Nephron (organoid): ENCODE measurements around the gene AMFR.
"Not testable (repeated sequence)": the region's sequence is repeated elsewhere in the genome, so short reads cannot be mapped to it uniquely, and the experiment has no call there.

Experiments used
- H3K27ac Mint-ChIP-seq, 3 experiments: 2 replicates each; pipeline ENCODE4 v1.8.0; 2020; ENCODE audit warnings: mixed read lengths in 3 of 3, mild to moderate bottlenecking in 2 of 3, moderate library complexity in 1 of 3
- H3K27me3 Mint-ChIP-seq: 2 replicates; pipeline ENCODE4 v1.8.0; 2021; ENCODE audit warnings: low read depth, mild to moderate bottlenecking, moderate library complexity, mixed read lengths
- H3K36me3 Mint-ChIP-seq: 2 replicates; pipeline ENCODE4 v1.8.0; 2020; ENCODE audit warnings: low read depth, mixed read lengths
- H3K4me1 Mint-ChIP-seq: 2 replicates; pipeline ENCODE4 v1.8.0; 2020; ENCODE audit warnings: mixed read lengths
- H3K4me3 Mint-ChIP-seq, 3 experiments: 2 replicates each; pipeline ENCODE4 v1.8.0; 2020; ENCODE audit warnings: mild to moderate bottlenecking in 3 of 3, mixed read lengths in 3 of 3, moderate library complexity in 2 of 3
- H3K9me3 Mint-ChIP-seq: 2 replicates; pipeline ENCODE4 v1.8.0; 2020; ENCODE audit warnings: mixed read lengths
- CTCF ChIP-seq, 3 experiments: fragments of 200-600 bp; sonication (generic); IDR thresholded peaks; one replicate each; pipeline ENCODE4 v1.5.0; 2021; ENCODE audit warnings: antibody characterized with exemption in 3 of 3; ENCODE audit not compliant: unreplicated experiment in 3 of 3

AMFR gene

GRCh38 chr16:56399486-56399885, 25.9 kb downstream of the AMFR start:
- no peak for TF ChIP-seq CTCF (IDR thresholded peaks at IDR 0.05; ENCODE audit: unreplicated experiment in 3 of 3)
- H3K36me3 Mint-ChIP-seq = peaks cover 73% of the 10 kb centered on the region

GRCh38 chr16:56399047-56399446, 26.3 kb downstream of the AMFR start:
- Mint-ChIP-seq H3K36me3 (peaks cover 73% of the 10 kb centered on the region), H3K27me3 (peaks cover 3% of the 10 kb centered on the region), H3K27ac (no peak overlapping the region), H3K4me1 (no peaks in the 10 kb centered on the region), H3K9me3 (peaks cover 4% of the 10 kb centered on the region), H3K4me3 (no peak overlapping the region)
- no peak for TF ChIP-seq CTCF (IDR thresholded peaks at IDR 0.05; ENCODE audit: unreplicated experiment in 3 of 3)

More at GRCh38 chr16:56399486-56399885, 25.9 kb downstream of the AMFR start:
- peaks cover 3% of the 10 kb centered on the region for H3K9me3 Mint-ChIP-seq
- no peak overlapping the region for H3K4me3 Mint-ChIP-seq
- no peak overlapping the region for H3K27ac Mint-ChIP-seq
- no peaks in the 10 kb centered on the region for H3K4me1 Mint-ChIP-seq
- peaks cover 3% of the 10 kb centered on the region for H3K27me3 Mint-ChIP-seq

- not testable (repeated sequence) for H3K4me3 Mint-ChIP-seq, H3K4me1 Mint-ChIP-seq, H3K27me3 Mint-ChIP-seq, H3K27ac Mint-ChIP-seq
- peaks cover 84% of the 10 kb centered on the region for H3K36me3 Mint-ChIP-seq
- peaks cover 19% of the 10 kb centered on the region for H3K9me3 Mint-ChIP-seq
Observed at GRCh38 chr16:56396724-56397123, 28.6 kb downstream of the AMFR start.

- Mint-ChIP-seq H3K9me3 (peaks cover 19% of the 10 kb centered on the region), H3K27ac (no peak overlapping the region), H3K4me3 (no peak overlapping the region), H3K36me3 (peaks cover 84% of the 10 kb centered on the region), H3K27me3 (no peaks in the 10 kb centered on the region), H3K4me1 (no peaks in the 10 kb centered on the region)
- TF ChIP-seq CTCF (IDR thresholded peaks at IDR 0.05; ENCODE audit: unreplicated experiment in 3 of 3) = no peak
Observed at GRCh38 chr16:56389554-56389953, 35.8 kb downstream of the AMFR start.

GRCh38 chr16:56388209-56388608, 37.1 kb downstream of the AMFR start:
- Mint-ChIP-seq H3K4me1 (no peaks in the 10 kb centered on the region), H3K27me3 (no peaks in the 10 kb centered on the region), H3K27ac (no peak overlapping the region), H3K9me3 (peaks cover 16% of the 10 kb centered on the region), H3K4me3 (no peak overlapping the region), H3K36me3 (peaks cover 84% of the 10 kb centered on the region)
- no peak for TF ChIP-seq CTCF (IDR thresholded peaks at IDR 0.05; ENCODE audit: unreplicated experiment in 3 of 3)

GRCh38 chr16:56387396-56387795, 37.9 kb downstream of the AMFR start:
- TF ChIP-seq CTCF (IDR thresholded peaks at IDR 0.05; ENCODE audit: unreplicated experiment in 3 of 3) = no peak
- H3K4me1 Mint-ChIP-seq = no peaks in the 10 kb centered on the region
- peaks cover 13% of the 10 kb centered on the region for H3K9me3 Mint-ChIP-seq
- H3K27ac Mint-ChIP-seq = no peak overlapping the region
- no peak overlapping the region for H3K4me3 Mint-ChIP-seq
- H3K27me3 Mint-ChIP-seq = no peaks in the 10 kb centered on the region
- H3K36me3 Mint-ChIP-seq = peaks cover 84% of the 10 kb centered on the region
